K562 (cell line): ENCODE measurements around the gene DIPK1A. TPM values are rescaled to one million over a fixed set of nuclear protein-coding genes. Genes with fewer than 3 reads are reported as not detected.

ENCODE experiments used
- BCLAF1 ChIP-seq, 2 experiments: fragments of 450-650 bp in 1 of 2; IDR thresholded peaks; 2 replicates each; pipeline ENCODE4 v1.6.1; 2011 to 2017; ENCODE audit warnings: low read depth in 2 of 2, antibody characterized with exemption in 1 of 2, borderline replicate concordance in 1 of 2, low read length in 1 of 2, mild to moderate bottlenecking in 1 of 2, mixed read lengths in 1 of 2; ENCODE audit not compliant: control insufficient read depth in 1 of 2
- CREB1 ChIP-seq, 2 experiments: sonication (generic) in 1 of 2; formaldehyde crosslinking in 1 of 2; IDR thresholded peaks; 2 replicates each; pipeline versions ENCODE4 v1.6.1 to v1.8.0; 2012 to 2022; ENCODE audit warnings: inconsistent platforms in 1 of 2, mild to moderate bottlenecking in 1 of 2, missing genetic modification reagents in 1 of 2, moderate library complexity in 1 of 2
- ETS2 ChIP-seq: IDR thresholded peaks from 2 replicates; pipeline ENCODE4 v1.6.1; 2016; ENCODE audit warnings: borderline replicate concordance, missing genetic modification characterization, mild to moderate bottlenecking, moderate library complexity, missing compliant biosample characterization; ENCODE audit not compliant: poor library complexity, severe bottlenecking
- HNRNPUL1 ChIP-seq: fragments of 200-400 bp; formaldehyde crosslinking; IDR thresholded peaks from 2 replicates; pipeline ENCODE4 v1.6.1; 2017; ENCODE audit warnings: low read length
- HOMEZ ChIP-seq: fragments of 250-450 bp; sonication (Bioruptor Pico); IDR thresholded peaks from 2 replicates; pipeline ENCODE4 v1.4.0; 2020; ENCODE audit warnings: mild to moderate bottlenecking, moderate library complexity
- JUN ChIP-seq, 2 experiments: sonication (generic) in 1 of 2; formaldehyde crosslinking in 1 of 2; IDR thresholded peaks; 2 replicates each; pipeline versions ENCODE4 v1.6.1 to v1.8.0; 2012 to 2022; ENCODE audit warnings: borderline replicate concordance in 2 of 2, mild to moderate bottlenecking in 2 of 2, improper control_type of control experiment in 1 of 2, low read depth in 1 of 2, low read length in 1 of 2, missing genetic modification reagents in 1 of 2
- PRPF4 ChIP-seq: fragments of 200-400 bp; formaldehyde crosslinking; IDR thresholded peaks from one replicate; pipeline ENCODE4 v1.6.1; 2017; ENCODE audit warnings: low read length, low read depth, mild to moderate bottlenecking; ENCODE audit not compliant: insufficient read depth, poor library complexity, severe bottlenecking
- RBM39 ChIP-seq: fragments of 200-400 bp; formaldehyde crosslinking; optimal IDR thresholded peaks from 2 replicates; pipeline ENCODE3; 2018; ENCODE audit warnings: low read depth, low read length
- SRF ChIP-seq, 2 experiments: fragments of 250-450, 450-650 bp in 1 of 2; sonication (Bioruptor Pico) in 1 of 2; sonication (generic) in 1 of 2; formaldehyde crosslinking; IDR thresholded peaks; 2 replicates each; pipeline versions ENCODE4 v1.5.0 to v1.5.1; 2020 to 2022; ENCODE audit warnings: mild to moderate bottlenecking in 1 of 2, missing genetic modification reagents in 1 of 2
- TAL1 ChIP-seq: fragments of 450-650 bp; IDR thresholded peaks from 2 replicates; pipeline ENCODE4 v1.6.1; 2016; ENCODE audit warnings: mild to moderate bottlenecking
- TOE1 ChIP-seq, 2 experiments: fragments of 450-650 bp in 1 of 2; sonication (generic) in 1 of 2; formaldehyde crosslinking in 1 of 2; IDR thresholded peaks; 2 replicates each; pipeline versions ENCODE4 v1.7.1 to v1.8.0; 2016 to 2022; ENCODE audit warnings: borderline replicate concordance in 2 of 2, mild to moderate bottlenecking in 2 of 2, antibody characterized with exemption in 1 of 2, inconsistent platforms in 1 of 2, low read depth in 1 of 2, missing genetic modification reagents in 1 of 2, moderate library complexity in 1 of 2
- XRCC4 ChIP-seq: IDR thresholded peaks from one replicate; pipeline ENCODE4 v1.6.1; 2011; ENCODE audit not compliant: insufficient read depth, insufficient read length; ENCODE audit errors: extremely low read depth
- ZC3H8 ChIP-seq: fragments of 450-650 bp; IDR thresholded peaks from 2 replicates; pipeline ENCODE4 v1.6.1; 2017
- ZNF12 ChIP-seq: sonication (generic); formaldehyde crosslinking; IDR thresholded peaks from 2 replicates; pipeline ENCODE4 v1.4.0; 2020; ENCODE audit warnings: mild to moderate bottlenecking, missing genetic modification reagents
- ZNF232 ChIP-seq: sonication (generic); formaldehyde crosslinking; IDR thresholded peaks from 2 replicates; pipeline ENCODE4 v1.8.0; 2022; ENCODE audit warnings: mild to moderate bottlenecking, missing genetic modification reagents
- polyA plus RNA-seq, 8 experiments: library from polyadenylated mRNA; depleted of rRNA in 4 of 8; stranded (reverse) in 5 of 8; unstranded in 3 of 8; fragments of >200 nt; fragmentation: Nextera tagmentation in 2 of 8; fragmentation: Illumina TruSeq in 1 of 8; extraction: Ambion mirVana in 2 of 8; extraction: Trizol in 1 of 8; gene quantifications; 2 replicates each; pipeline versions ENCODE4 v1.2.1 to v1.2.3, GENCODE V29; 2011 to 2014; ENCODE audit warnings: inconsistent platforms in 1 of 8, missing spikeins in 1 of 8
- total RNA-seq, 7 experiments: library from RNA; depleted of rRNA in 6 of 7; stranded (reverse); fragments of >200 nt in 6 of 7; fragmentation: Illumina TruSeq in 2 of 7; extraction: Trizol in 2 of 7; gene quantifications; 2 replicates each; pipeline versions ENCODE4 v1.2.1 to v1.2.3, GENCODE V29; 2011 to 2021; ENCODE audit warnings: low replicate concordance in 1 of 7
- TF ChIP-seq, protein P1 (sequence below): sonication (generic); formaldehyde crosslinking; IDR thresholded peaks from 2 replicates; pipeline ENCODE4 v1.9.0; 2022; ENCODE audit warnings: mild to moderate bottlenecking, missing genetic modification reagents
- TF ChIP-seq, protein P2 (sequence below): fragments of 450-650 bp; IDR thresholded peaks from 2 replicates; pipeline ENCODE4 v1.6.1; 2017; ENCODE audit warnings: antibody characterized with exemption, mild to moderate bottlenecking

DIPK1A gene
- total and polyA plus RNA-seq, 9 of the 15 experiments (the other 6 are each of a cell fraction or from before 2014, with no cell fraction given) = 0.54 to 2.5 (median 1.3) TPM

DNA sequence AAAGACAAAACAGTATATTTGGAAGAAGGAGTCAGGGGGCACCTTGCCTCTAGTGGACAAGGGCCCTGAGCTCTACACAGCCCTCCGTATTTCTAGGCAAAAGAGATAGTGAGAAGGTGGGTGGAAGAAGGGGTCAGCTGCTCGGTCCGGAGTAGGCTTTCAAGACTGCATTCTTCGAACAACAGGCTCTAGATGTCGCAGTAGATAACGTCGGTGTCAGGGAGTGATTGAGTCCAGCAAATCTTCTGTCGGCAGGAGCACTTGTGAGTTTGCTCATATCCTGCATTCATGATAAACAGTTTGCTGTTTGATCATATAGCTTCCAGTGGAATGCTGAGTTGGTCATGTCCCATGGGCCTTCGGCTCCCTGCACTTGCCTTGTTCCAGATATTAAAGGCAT is 36.8 kb downstream of the DIPK1A start (continued):
- TF ChIP-seq, protein P1, sequence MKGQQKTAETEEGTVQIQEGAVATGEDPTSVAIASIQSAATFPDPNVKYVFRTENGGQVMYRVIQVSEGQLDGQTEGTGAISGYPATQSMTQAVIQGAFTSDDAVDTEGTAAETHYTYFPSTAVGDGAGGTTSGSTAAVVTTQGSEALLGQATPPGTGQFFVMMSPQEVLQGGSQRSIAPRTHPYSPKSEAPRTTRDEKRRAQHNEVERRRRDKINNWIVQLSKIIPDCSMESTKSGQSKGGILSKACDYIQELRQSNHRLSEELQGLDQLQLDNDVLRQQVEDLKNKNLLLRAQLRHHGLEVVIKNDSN (CRISPR knock-in tag) = no peak
- TF ChIP-seq HOMEZ (CRISPR knock-in tag) (no peak), XRCC4 (no peak), ZNF232 (CRISPR knock-in tag) (no peak), TOE1 (IDR thresholded peaks at IDR 0.05; ENCODE audit: borderline replicate concordance) (no peak), TOE1 (CRISPR knock-in tag; IDR thresholded peaks at IDR 0.05; ENCODE audit: borderline replicate concordance, low read depth) (no peak), HNRNPUL1 (no peak), BCLAF1 (IDR thresholded peaks at IDR 0.05; ENCODE audit: borderline replicate concordance in 1 of 2, control insufficient read depth in 1 of 2, low read depth in 2 of 2, low read length in 1 of 2) (no peak), ETS2 (no peak), RBM39 (no peak), TAL1 (peak; percentile 50), PRPF4 (no peak), ZC3H8 (no peak), JUN (IDR thresholded peaks at IDR 0.05; ENCODE audit: borderline replicate concordance, low read depth, low read length) (no peak), JUN (CRISPR knock-in tag; IDR thresholded peaks at IDR 0.05; ENCODE audit: borderline replicate concordance) (no peak), CREB1 (IDR thresholded peaks at IDR 0.05) (no peak), CREB1 (CRISPR knock-in tag; IDR thresholded peaks at IDR 0.05) (no peak), ZNF12 (CRISPR knock-in tag) (no peak), SRF (CRISPR knock-in tag; IDR thresholded peaks at IDR 0.05) (no peak)
- TF ChIP-seq, protein P2, sequence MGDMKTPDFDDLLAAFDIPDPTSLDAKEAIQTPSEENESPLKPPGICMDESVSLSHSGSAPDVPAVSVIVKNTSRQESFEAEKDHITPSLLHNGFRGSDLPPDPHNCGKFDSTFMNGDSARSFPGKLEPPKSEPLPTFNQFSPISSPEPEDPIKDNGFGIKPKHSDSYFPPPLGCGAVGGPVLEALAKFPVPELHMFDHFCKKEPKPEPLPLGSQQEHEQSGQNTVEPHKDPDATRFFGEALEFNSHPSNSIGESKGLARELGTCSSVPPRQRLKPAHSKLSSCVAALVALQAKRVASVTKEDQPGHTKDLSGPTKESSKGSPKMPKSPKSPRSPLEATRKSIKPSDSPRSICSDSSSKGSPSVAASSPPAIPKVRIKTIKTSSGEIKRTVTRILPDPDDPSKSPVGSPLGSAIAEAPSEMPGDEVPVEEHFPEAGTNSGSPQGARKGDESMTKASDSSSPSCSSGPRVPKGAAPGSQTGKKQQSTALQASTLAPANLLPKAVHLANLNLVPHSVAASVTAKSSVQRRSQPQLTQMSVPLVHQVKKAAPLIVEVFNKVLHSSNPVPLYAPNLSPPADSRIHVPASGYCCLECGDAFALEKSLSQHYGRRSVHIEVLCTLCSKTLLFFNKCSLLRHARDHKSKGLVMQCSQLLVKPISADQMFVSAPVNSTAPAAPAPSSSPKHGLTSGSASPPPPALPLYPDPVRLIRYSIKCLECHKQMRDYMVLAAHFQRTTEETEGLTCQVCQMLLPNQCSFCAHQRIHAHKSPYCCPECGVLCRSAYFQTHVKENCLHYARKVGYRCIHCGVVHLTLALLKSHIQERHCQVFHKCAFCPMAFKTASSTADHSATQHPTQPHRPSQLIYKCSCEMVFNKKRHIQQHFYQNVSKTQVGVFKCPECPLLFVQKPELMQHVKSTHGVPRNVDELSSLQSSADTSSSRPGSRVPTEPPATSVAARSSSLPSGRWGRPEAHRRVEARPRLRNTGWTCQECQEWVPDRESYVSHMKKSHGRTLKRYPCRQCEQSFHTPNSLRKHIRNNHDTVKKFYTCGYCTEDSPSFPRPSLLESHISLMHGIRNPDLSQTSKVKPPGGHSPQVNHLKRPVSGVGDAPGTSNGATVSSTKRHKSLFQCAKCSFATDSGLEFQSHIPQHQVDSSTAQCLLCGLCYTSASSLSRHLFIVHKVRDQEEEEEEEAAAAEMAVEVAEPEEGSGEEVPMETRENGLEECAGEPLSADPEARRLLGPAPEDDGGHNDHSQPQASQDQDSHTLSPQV = no peak
